RWPE1 (cell line): ENCODE results near the gene FGR.
A peak's percentile ranks its signal among the peaks of the same experiment; 100 is the strongest.

Experiments used
- CTCF ChIA-PET: fragments of 350-600 bp; sonication (Branson Sonifier 250); formaldehyde crosslinking; extraction: SDS; loops from one replicate; lab custom pipeline; 2021; lab: Yijun Ruan, JAX
- POLR2A ChIA-PET: fragments of 400-600 bp; formaldehyde crosslinking; extraction: SDS; loops from one replicate; lab custom pipeline; 2020; ENCODE audit warnings: antibody characterized with exemption; ENCODE audit not compliant: low non-redundant PET; lab: Yijun Ruan, JAX
- DNase-seq: peaks from one replicate; pipeline ENCODE4 v3.0.0; 2012; ENCODE audit warnings: low spot score
- H3K27ac ChIP-seq: fragments of 450-650 bp; 2 replicates; pipeline ENCODE4 v1.5.1; 2017
- TF ChIP-seq, protein P1 (sequence below): fragments of 450-650 bp; conservative IDR thresholded peaks from 2 replicates; pipeline ENCODE4 v1.5.1; 2017; ENCODE audit warnings: low read depth, mild to moderate bottlenecking

Gene FGR

DNA sequence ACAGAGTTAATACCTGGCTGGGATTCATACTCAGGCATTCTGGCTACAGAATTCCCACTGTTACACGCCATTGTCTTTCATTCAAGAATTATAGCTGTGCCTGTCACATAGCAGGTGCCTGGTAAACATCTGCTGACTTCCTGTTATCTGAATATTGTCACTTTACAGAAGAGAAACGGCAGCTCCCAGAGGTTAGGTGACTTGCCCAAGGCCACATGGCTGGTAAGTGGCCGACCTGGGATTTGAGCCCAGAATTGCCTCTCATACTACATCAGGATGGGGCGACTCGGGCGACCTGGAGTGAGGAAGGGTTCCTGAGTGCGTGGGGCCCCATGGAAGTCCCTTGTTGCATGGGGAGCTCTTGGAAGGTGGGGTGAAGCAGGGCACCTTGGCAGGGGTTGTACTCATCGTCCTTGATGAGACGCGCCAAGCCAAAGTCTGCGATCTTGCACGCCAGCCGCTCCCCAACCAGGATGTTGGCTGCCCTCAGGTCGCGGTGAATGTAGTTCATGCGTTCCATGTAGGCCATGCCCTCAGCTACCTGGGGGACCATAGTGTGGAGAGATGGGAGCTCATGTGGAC lies 20.9 kb downstream of the FGR start:
- CTCF ChIA-PET: interaction anchor here (0.6 to 1.7 kb wide), 3 partner anchors 12 to 50 kb away, joined by 3 to 6 read pairs (median 3); no protein-coding TSS in a partner anchor

DNA sequence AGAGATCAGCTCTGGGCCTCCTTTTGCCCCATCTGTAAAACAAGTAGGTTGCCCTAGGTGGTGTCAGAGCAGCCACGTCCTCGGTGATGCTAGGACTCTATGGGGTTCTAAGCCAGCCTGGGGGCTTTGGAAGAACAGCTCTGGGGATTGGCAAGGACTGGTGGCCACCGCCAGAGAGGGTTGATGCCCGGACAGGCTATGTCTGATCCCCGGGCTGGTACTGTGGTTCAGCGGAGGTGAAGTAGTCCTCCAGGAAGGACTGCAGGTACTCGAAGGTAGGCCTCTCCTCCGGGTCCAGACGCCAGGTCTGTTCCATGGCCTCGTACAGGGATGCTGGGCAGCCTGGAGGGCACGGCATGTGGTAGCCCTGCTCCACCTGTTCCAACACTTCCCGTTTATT lies 22.3 kb downstream of the FGR start:
- ChIA-PET CTCF (no interaction called here), POLR2A (no interaction called here)
- TF ChIP-seq, protein P1, sequence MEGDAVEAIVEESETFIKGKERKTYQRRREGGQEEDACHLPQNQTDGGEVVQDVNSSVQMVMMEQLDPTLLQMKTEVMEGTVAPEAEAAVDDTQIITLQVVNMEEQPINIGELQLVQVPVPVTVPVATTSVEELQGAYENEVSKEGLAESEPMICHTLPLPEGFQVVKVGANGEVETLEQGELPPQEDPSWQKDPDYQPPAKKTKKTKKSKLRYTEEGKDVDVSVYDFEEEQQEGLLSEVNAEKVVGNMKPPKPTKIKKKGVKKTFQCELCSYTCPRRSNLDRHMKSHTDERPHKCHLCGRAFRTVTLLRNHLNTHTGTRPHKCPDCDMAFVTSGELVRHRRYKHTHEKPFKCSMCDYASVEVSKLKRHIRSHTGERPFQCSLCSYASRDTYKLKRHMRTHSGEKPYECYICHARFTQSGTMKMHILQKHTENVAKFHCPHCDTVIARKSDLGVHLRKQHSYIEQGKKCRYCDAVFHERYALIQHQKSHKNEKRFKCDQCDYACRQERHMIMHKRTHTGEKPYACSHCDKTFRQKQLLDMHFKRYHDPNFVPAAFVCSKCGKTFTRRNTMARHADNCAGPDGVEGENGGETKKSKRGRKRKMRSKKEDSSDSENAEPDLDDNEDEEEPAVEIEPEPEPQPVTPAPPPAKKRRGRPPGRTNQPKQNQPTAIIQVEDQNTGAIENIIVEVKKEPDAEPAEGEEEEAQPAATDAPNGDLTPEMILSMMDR: no peak
- H3K27ac ChIP-seq: no peak overlapping the region
- no peak for DNase-seq

More for the DNA sequence above, 20.9 kb downstream of the FGR start:
- no peak overlapping the region for H3K27ac ChIP-seq
- no peak for DNase-seq
- TF ChIP-seq, protein P1: no peak
- POLR2A ChIA-PET: no interaction called here

GRCh38 chr1:27611450-27611849 lies 23.5 kb downstream of the FGR start:
- ChIA-PET POLR2A (no interaction called here), CTCF (interaction anchor here (0.6 to 2.0 kb wide), 4 partner anchors 58 to 265 kb away, joined by 3 to 10 read pairs (median 4); no protein-coding TSS in a partner anchor)
- TF ChIP-seq, protein P1: no peak
- no peak overlapping the region for H3K27ac ChIP-seq
- no peak for DNase-seq

DNA sequence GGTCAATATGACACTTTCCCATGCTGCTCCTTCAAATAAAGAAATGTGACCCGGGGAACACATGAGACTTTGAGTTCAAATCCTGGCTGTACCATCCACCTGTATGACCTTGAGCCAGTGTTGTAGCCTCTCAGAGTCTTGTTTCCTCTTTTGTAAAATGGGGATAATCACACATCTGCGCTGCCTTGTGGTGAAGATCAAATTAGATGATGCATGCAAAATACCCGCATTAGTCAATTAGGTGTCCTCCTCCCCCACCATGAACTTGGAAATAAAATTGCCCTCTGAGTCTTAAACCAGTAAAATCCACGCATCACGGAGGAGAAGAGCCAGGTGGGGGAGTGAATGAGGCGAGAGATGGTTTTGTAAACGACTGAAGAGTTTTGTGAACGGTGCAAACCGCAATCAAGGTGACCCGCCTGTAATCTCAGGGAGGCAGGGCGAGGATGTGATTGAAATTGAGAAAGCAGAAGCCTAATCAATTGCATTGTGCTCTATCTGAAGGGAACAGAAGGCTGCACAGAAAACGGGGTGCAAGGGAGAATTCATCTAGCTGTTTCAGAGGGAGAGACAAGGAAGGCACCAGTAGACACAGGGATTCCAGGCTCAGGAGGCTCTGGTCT lies 25.3 kb downstream of the FGR start:
- ChIA-PET POLR2A (no interaction called here), CTCF (interaction anchor here (5.6 kb wide), 1 partner anchor 52 kb away, joined by 51 read pairs; no protein-coding TSS in a partner anchor)
- no peak overlapping the region for H3K27ac ChIP-seq
- TF ChIP-seq, protein P1: no peak
- DNase-seq: no peak

DNA sequence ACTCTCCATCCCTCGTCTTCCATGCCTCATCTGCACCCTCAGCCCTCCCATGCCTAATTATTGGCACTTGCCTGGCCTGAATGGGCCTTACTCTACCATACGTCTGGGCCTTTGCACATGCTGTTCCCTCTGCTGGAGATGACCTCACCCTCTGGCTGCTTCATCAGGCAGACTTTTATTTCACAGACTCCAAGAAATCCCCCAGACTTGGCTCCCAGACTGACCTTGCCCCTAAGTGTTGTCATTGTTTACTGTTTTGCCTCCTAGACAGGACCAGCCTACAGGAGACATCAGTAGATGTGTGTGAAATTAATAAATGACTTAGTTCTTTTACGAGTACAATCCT lies 25.8 kb downstream of the FGR start:
- TF ChIP-seq, protein P1: no peak
- DNase-seq: no peak
- no peak overlapping the region for H3K27ac ChIP-seq
- ChIA-PET CTCF (interaction anchor here (0.7 to 5.6 kb wide), 2 partner anchors 52 to 66 kb away, joined by 6 to 51 read pairs; no protein-coding TSS in a partner anchor), POLR2A (no interaction called here)

DNA sequence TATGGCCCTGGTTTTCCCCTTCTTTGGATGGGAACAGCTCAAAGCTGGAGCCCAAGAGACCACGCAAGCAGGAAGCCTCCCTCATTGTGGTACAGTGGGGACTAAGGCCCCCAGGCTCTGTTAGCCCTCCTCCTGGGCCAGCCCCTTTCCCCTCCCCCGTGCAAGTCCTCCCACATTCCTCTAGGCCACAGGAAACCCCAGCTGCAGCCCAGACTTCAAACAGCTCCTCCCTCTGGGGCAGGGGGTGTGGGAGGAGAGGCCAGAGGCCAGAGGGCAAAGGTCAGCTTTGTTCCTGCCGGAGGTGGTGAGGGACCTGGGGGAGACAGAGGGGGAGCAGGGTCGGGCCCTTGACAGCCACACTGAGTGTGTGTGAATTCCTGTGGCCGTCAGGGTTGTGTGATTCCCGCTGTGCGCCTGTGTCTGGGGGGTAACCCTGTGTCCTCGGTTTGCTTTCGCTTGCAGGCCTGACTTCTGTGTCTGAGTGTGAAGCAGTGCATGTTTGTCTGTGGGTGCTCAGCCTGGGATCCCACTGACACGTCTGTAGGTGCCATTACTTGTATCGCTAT lies 27.7 kb downstream of the FGR start:
- no peak for DNase-seq
- CTCF ChIA-PET: interaction anchor here (0.6 to 8.1 kb wide), 16 partner anchors 43 to 307 kb away, joined by 3 to 67 read pairs (median 3); partner anchors contain the start of genes CD164L2 and FAM76A
- TF ChIP-seq, protein P1: no peak
- POLR2A ChIA-PET: no interaction called here
- H3K27ac ChIP-seq: peak overlapping the region; percentile 93
